ENCODE results near the gene MIX23. TPM values are rescaled to one million over a fixed set of nuclear protein-coding genes. Genes with fewer than 3 reads are reported as not detected.

MIX23 gene
- total RNA-seq, 1 experiment from 2014 or later, result 80.6 TPM

DNA sequence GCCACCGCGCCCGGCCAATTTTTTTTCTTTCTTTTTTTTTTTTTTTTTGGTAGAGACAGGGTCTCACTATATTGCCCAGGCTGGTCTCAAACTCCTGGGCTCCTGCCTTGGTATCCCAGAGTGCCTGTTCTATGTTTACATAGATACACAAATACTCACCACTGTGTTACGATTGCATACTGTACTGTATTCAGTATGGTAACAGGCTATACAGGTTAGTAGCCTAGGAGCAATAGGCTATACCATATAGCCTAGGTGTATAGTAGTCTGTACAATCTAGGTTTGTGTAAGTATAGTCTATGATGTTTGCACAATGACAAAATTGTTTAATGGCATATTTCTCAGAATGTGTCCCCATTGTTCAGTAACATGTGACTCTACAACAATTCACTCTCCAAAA is 31.4 kb downstream of the MIX23 start:
- H3K4me2 ChIP-seq (ENCODE audit: insufficient read depth, insufficient read length, low read length), result no peak overlapping the region
- H3K9me3 Mint-ChIP-seq, result peaks cover 0 to 6% of the 10 kb centered on the region in 2 experiments; a peak in 3 of 5 replicates

More for the DNA sequence above, 31.4 kb downstream of the MIX23 start:
- no peak overlapping the region for H3T11ph ChIP-seq (ENCODE audit: low read length)
- no peak overlapping the region for H3K23ac ChIP-seq (ENCODE audit: insufficient read length, low read depth, low read length)
- no peaks in the 10 kb centered on the region for H3K9me3 ChIP-seq (ENCODE audit: control insufficient read depth, low read depth, low read length)
- Mint-ChIP-seq H3K4me1 (no peaks in the 10 kb centered on the region), H3K36me3 (ENCODE audit: insufficient read depth in 1 of 3, low read depth in 3 of 3) (no peaks in the 10 kb centered on the region; a peak in 1 of 7 replicates), H3K27ac (no peak overlapping the region), H3K27me3 (ENCODE audit: low read depth) (no peaks in the 10 kb centered on the region), H3K4me3 (no peak overlapping the region)
- H3K27ac ChIP-seq (ENCODE audit: insufficient read length, low read depth, low read length), result no peak overlapping the region
- no peak overlapping the region for H2AFZ ChIP-seq (ENCODE audit: low read length)
- H4K91ac ChIP-seq (ENCODE audit: insufficient read length, low read depth, low read length), result no peak overlapping the region
- no peak overlapping the region for H3K14ac ChIP-seq (ENCODE audit: insufficient read depth, low read length)
- no peak overlapping the region for H2BK12ac ChIP-seq (ENCODE audit: insufficient read length, low read depth, low read length)
- H3K4ac ChIP-seq (ENCODE audit: low read depth, low read length), result no peak overlapping the region
- no CpG with 5 or more reads among the region's 4 CpGs for WGBS (ENCODE audit: extremely low coverage, insufficient read length, low lambda C conversion rate)
- no peak overlapping the region for H3K9ac ChIP-seq (ENCODE audit: extremely low read depth, insufficient read length, low read length)
- H3K56ac ChIP-seq (ENCODE audit: insufficient read length, low read depth, low read length), result no peak overlapping the region
- H3K79me2 ChIP-seq (ENCODE audit: insufficient read depth, low read length), result no peaks in the 10 kb centered on the region
- no peaks in the 10 kb centered on the region for H3K4me1 ChIP-seq (ENCODE audit: insufficient read depth, low read length)
- no peak overlapping the region for H2BK5ac ChIP-seq (ENCODE audit: insufficient read length, low read length)
- H3K23me2 ChIP-seq (ENCODE audit: insufficient read length, low read depth, low read length, poor library complexity, severe bottlenecking), result no peaks in the 10 kb centered on the region
- no peak overlapping the region for H2BK20ac ChIP-seq (ENCODE audit: low read depth, low read length, poor library complexity, severe bottlenecking)
- no peak overlapping the region for H2AK5ac ChIP-seq (ENCODE audit: insufficient read length, low read length)
- H2BK15ac ChIP-seq (ENCODE audit: low read depth, low read length), result no peak overlapping the region
- H3K18ac ChIP-seq (ENCODE audit: insufficient read length, low read depth, low read length), result no peak overlapping the region
- no peak overlapping the region for H4K8ac ChIP-seq (replicated peaks; ENCODE audit: insufficient read length, low read depth, low read length)
- H2BK120ac ChIP-seq (ENCODE audit: low read depth, low read length, poor library complexity, severe bottlenecking), result no peak overlapping the region
- TF ChIP-seq, protein P1, sequence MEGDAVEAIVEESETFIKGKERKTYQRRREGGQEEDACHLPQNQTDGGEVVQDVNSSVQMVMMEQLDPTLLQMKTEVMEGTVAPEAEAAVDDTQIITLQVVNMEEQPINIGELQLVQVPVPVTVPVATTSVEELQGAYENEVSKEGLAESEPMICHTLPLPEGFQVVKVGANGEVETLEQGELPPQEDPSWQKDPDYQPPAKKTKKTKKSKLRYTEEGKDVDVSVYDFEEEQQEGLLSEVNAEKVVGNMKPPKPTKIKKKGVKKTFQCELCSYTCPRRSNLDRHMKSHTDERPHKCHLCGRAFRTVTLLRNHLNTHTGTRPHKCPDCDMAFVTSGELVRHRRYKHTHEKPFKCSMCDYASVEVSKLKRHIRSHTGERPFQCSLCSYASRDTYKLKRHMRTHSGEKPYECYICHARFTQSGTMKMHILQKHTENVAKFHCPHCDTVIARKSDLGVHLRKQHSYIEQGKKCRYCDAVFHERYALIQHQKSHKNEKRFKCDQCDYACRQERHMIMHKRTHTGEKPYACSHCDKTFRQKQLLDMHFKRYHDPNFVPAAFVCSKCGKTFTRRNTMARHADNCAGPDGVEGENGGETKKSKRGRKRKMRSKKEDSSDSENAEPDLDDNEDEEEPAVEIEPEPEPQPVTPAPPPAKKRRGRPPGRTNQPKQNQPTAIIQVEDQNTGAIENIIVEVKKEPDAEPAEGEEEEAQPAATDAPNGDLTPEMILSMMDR (conservative IDR thresholded peaks at IDR 0.05), result no peak
- no peaks in the 10 kb centered on the region for H4K20me1 ChIP-seq (ENCODE audit: control insufficient read depth, insufficient read depth, insufficient read length)
- DNase-seq, result no peak
- no peaks in the 10 kb centered on the region for H3K79me1 ChIP-seq (ENCODE audit: insufficient read depth, low read depth, low read length, poor library complexity, severe bottlenecking)
- no peak overlapping the region for H4K5ac ChIP-seq (ENCODE audit: insufficient read length, low read depth, low read length)
- no peaks in the 10 kb centered on the region for H3K27me3 ChIP-seq (ENCODE audit: insufficient read depth, low read length)
